A549 (cell line): ENCODE results near the gene KRT7.

ENCODE experiments used
- EP300 ChIP-seq, 2 experiments: fragments of >200 bp; sonication (Bioruptor Twin); formaldehyde crosslinking; IDR thresholded peaks; 2 replicates in 1 of 2; 3 replicates in 1 of 2; pipeline ENCODE4 v1.6.1; 2016 to 2017
- JUN ChIP-seq, 2 experiments: fragments of >200 bp; sonication (Bioruptor Twin); formaldehyde crosslinking; IDR thresholded peaks; 2 replicates in 1 of 2; 3 replicates in 1 of 2; pipeline ENCODE4 v1.6.1; 2016 to 2017

DNA sequence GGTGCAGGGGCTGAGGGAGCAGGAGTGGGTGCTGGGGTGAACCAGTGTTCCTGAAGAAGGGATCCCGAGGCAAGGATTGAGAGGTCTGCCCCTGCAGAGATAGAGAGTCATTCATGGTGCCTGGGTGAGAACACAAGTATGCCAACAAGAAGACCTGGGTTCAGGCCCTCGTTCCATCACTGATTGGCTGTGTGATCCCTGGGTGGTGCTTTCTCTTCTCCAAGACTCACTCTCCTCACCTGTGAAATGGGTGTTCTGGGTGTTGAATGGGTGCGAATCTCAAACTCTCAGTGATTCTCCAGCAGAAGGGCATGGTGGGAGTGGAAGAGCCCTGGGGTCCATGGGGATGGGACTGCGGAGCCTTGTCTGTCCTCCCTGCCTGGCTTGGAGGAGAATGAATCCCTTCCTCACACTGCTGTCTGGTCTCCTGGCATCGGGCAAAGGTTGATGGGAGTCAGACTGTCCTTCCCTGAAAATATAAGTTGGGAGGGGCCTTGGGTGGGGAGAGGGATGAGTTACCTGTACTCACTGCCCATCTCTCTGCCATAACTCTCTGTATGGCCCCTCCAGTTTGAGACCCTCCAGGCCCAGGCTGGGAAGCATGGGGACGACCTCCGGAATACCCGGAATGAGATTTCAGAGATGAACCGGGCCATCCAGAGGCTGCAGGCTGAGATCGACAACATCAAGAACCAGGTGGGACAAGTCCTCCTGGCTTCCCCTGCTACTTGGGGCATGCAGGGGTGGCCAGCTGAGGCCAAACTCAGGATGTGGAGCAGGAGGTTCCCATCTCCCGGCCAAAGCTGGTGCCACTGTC is 9.6 kb downstream of the KRT7 start:
- TF ChIP-seq EP300 (IDR thresholded peaks at IDR 0.05), result no peak
- TF ChIP-seq JUN (IDR thresholded peaks at IDR 0.05), result no peak; a peak in 1 of 5 replicates
